Ovary (tissue), 9 donors: Measurements from ENCODE around the gene TAS2R30. TPM values are rescaled to one million over a fixed set of nuclear protein-coding genes. Genes with fewer than 3 reads are reported as not detected.
"Not testable (repeated sequence)": the region's sequence is repeated elsewhere in the genome, so short reads cannot be mapped to it uniquely, and the experiment has no call there.

Source experiments
- DNase-seq, 5 donors: peaks; one replicate each; pipeline ENCODE4 v3.0.0-alpha.2; 2019 to 2020
- H3K27ac ChIP-seq, 2 donors: fragments of 200-600 bp; one replicate each; pipeline versions ENCODE4 v1.5.1 to v1.8.0; 2019 to 2022
- H3K27me3 ChIP-seq: fragments of 200-600 bp; one replicate; pipeline ENCODE4 v1.8.0; 2022
- H3K36me3 ChIP-seq: fragments of 200-600 bp; sonication (generic); one replicate; pipeline ENCODE4 v1.5.1; 2019
- H3K4me1 ChIP-seq: one replicate; pipeline ENCODE4 v1.8.1; 2013; ENCODE audit warnings: mild to moderate bottlenecking, moderate library complexity; ENCODE audit not compliant: insufficient read depth
- H3K4me3 ChIP-seq: fragments of 200-600 bp; sonication (generic); one replicate; pipeline ENCODE4 v1.5.1; 2017
- H3K9me3 ChIP-seq, 2 donors: fragments of 200-600 bp in 1 of 2; sonication (generic) in 1 of 2; one replicate each; pipeline versions ENCODE4 v1.5.1 to v1.8.1; 2013 to 2019; ENCODE audit warnings: mild to moderate bottlenecking in 1 of 2, moderate library complexity in 1 of 2
- CTCF ChIP-seq, 3 donors: fragments of 450-650 bp in 2 of 3; fragments of 200-600 bp in 1 of 3; IDR thresholded peaks; one replicate each; pipeline versions ENCODE4 v1.5.1 to v1.8.0; 2016 to 2022; ENCODE audit warnings: antibody characterized with exemption in 3 of 3, mild to moderate bottlenecking in 1 of 3
- EP300 ChIP-seq: sonication (generic); formaldehyde crosslinking; IDR thresholded peaks from one replicate; pipeline ENCODE4 v1.6.1; 2017; ENCODE audit warnings: antibody characterized with exemption
- POLR2A ChIP-seq: fragments of 450-650 bp; IDR thresholded peaks from one replicate; pipeline ENCODE4 v1.6.1; 2017; ENCODE audit warnings: antibody characterized with exemption, mild to moderate bottlenecking, moderate library complexity
- WGBS, 3 donors: extraction: QIAGEN DNeasy Blood & Tissue Kit in 1 of 3; methylation state at CpG; one replicate each; pipeline versions ENCODE4 v1.1.5 to v1.1.7; 2013 to 2017; 5-methylcytosine and 5-hydroxymethylcytosine counted together
- intact Hi-C, 4 donors: fragments of 100-400 bp; cut with DNase I; formaldehyde crosslinking; loops; one replicate each; pipeline versions ENCODE4 v1.11.0 to v1.15.1; 2022 to 2023
- polyA plus RNA-seq, 2 donors: library from polyadenylated mRNA; stranded (reverse); fragments of 200-250 nt in 1 of 2; fragments of 350-450 nt in 1 of 2; fragmentation: Illumina TruSeq in 1 of 2; extraction: RNeasy Lipid Tissue Mini Kit (QIAGEN cat#74804) in 1 of 2; gene quantifications; one replicate each; pipeline ENCODE4 v1.2.3, GENCODE V29; 2013 to 2014
- total RNA-seq, 7 donors: library from RNA; depleted of rRNA in 2 of 7; stranded (reverse); fragments of >200 nt in 2 of 7; fragmentation: NEBNext Ultra II Directional in 3 of 7; extraction: Animal tissue kit (Norgen Biotek cat#: 25700) in 3 of 7; gene quantifications; one replicate each; pipeline versions ENCODE4 v1.1.0 to v1.2.4, GENCODE V29; 2016 to 2023
- donor health status: DM: no; HTN: no; CAD: no; lungs with moderate emphysema.
- donor health status: DM: no; HTN: no; CAD: no.
- donor health status: Bipolar disorder and iron deficiency.
- donor health status: DM: yes; HTN: yes; CAD: no.
- donor health status: DM: no; HTN: no; CAD: no.
- donor health status: DM: yes; HTN: yes; CAD: no.

TAS2R30 gene
- total and polyA plus RNA-seq, 9 donors = 0.10 to 9.9 (median 3.2) TPM

GRCh38 chr12:11133162-11133561 lies 1.3 kb downstream of the TAS2R30 start:
- no peak overlapping the region for H3K4me3 ChIP-seq
- no peak overlapping the region for H3K27ac ChIP-seq
- peaks cover 2% of the 10 kb centered on the region for H3K4me1 ChIP-seq
- intact Hi-C loops = no loop called here
- H3K36me3 ChIP-seq = no peaks in the 10 kb centered on the region
- H3K9me3 ChIP-seq = no peaks in the 10 kb centered on the region
- TF ChIP-seq POLR2A (no peak), EP300 (no peak), CTCF (IDR thresholded peaks at IDR 0.05) (no peak)
- H3K27me3 ChIP-seq = no peaks in the 10 kb centered on the region
- no peak for DNase-seq
- WGBS, 3 donors = 96 to 98% (median 97%) methylated on average over 2 of the region's 2 CpGs

GRCh38 chr12:11130999-11131398 lies 3.4 kb downstream of the TAS2R30 start:
- intact Hi-C loops = no loop called here

GRCh38 chr12:11130382-11130781 lies 4.1 kb downstream of the TAS2R30 start:
- H3K9me3 ChIP-seq = no peaks in the 10 kb centered on the region
- no peak for DNase-seq
- intact Hi-C loops = no loop called here
- 96 to 97% (median 96%) methylated on average over 3 of the region's 3 CpGs for WGBS, 3 donors
- H3K27me3 ChIP-seq = no peaks in the 10 kb centered on the region
- TF ChIP-seq CTCF (IDR thresholded peaks at IDR 0.05) (no peak), POLR2A (no peak), EP300 (no peak)
- H3K36me3 ChIP-seq = no peaks in the 10 kb centered on the region
- H3K27ac ChIP-seq = no peak overlapping the region
- H3K4me3 ChIP-seq = no peak overlapping the region
- peaks cover 2% of the 10 kb centered on the region for H3K4me1 ChIP-seq

More at GRCh38 chr12:11130999-11131398, 3.4 kb downstream of the TAS2R30 start:
- H3K9me3 ChIP-seq = no peaks in the 10 kb centered on the region
- no peaks in the 10 kb centered on the region for H3K36me3 ChIP-seq
- TF ChIP-seq EP300 = no peak
- no peak for TF ChIP-seq POLR2A
- TF ChIP-seq CTCF (IDR thresholded peaks at IDR 0.05) = no peak
- 55 to 87% (median 58%) methylated on average over 2 of the region's 2 CpGs for WGBS, 3 donors
- DNase-seq = no peak
- peaks cover 2% of the 10 kb centered on the region for H3K4me1 ChIP-seq
- no peak overlapping the region for H3K4me3 ChIP-seq
- H3K27me3 ChIP-seq = no peaks in the 10 kb centered on the region
- H3K27ac ChIP-seq = no peak overlapping the region

GRCh38 chr12:11114130-11114529 lies 20.3 kb downstream of the TAS2R30 start:
- H3K4me1 ChIP-seq, H3K27ac ChIP-seq, DNase-seq, H3K36me3 ChIP-seq, H3K27me3 ChIP-seq, H3K4me3 ChIP-seq, intact Hi-C loops, H3K9me3 ChIP-seq: not testable (repeated sequence)
- 96 to 100% (median 100%) methylated on average over 1 of the region's 1 CpG for WGBS, 3 donors

GRCh38 chr12:11111213-11111612 lies 23.2 kb downstream of the TAS2R30 start:
- H3K27ac ChIP-seq, DNase-seq, H3K27me3 ChIP-seq, H3K36me3 ChIP-seq, H3K4me3 ChIP-seq, H3K9me3 ChIP-seq, H3K4me1 ChIP-seq, intact Hi-C loops: not testable (repeated sequence)
- WGBS, 3 donors = 94 to 100% (median 98%) methylated on average over 1 of the region's 1 CpG

- Histone ChIP-seq H3K27me3 (no peaks in the 10 kb centered on the region), H3K4me1 (no peaks in the 10 kb centered on the region), H3K4me3 (no peak overlapping the region), H3K9me3 (no peaks in the 10 kb centered on the region), H3K36me3 (no peaks in the 10 kb centered on the region), H3K27ac (no peak overlapping the region)
- intact Hi-C loops = no loop called here
- DNase-seq = no peak
- TF ChIP-seq POLR2A (no peak), CTCF (IDR thresholded peaks at IDR 0.05) (no peak), EP300 (no peak)
- 98 to 100% (median 100%) methylated on average over 2 of the region's 2 CpGs for WGBS, 3 donors
Observed at GRCh38 chr12:11108862-11109261, 25.6 kb downstream of the TAS2R30 start.
